GM12874 (cell line): ENCODE data around the gene ERGIC2.

ENCODE experiments used
- CTCF ChIP-seq: IDR thresholded peaks from 2 replicates; pipeline ENCODE4 v1.5.1; 2011; ENCODE audit warnings: low read depth, mild to moderate bottlenecking, control low read depth, low read length, moderate library complexity; ENCODE audit not compliant: insufficient read depth

ERGIC2 gene, protein sequence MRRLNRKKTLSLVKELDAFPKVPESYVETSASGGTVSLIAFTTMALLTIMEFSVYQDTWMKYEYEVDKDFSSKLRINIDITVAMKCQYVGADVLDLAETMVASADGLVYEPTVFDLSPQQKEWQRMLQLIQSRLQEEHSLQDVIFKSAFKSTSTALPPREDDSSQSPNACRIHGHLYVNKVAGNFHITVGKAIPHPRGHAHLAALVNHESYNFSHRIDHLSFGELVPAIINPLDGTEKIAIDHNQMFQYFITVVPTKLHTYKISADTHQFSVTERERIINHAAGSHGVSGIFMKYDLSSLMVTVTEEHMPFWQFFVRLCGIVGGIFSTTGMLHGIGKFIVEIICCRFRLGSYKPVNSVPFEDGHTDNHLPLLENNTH

DNA sequence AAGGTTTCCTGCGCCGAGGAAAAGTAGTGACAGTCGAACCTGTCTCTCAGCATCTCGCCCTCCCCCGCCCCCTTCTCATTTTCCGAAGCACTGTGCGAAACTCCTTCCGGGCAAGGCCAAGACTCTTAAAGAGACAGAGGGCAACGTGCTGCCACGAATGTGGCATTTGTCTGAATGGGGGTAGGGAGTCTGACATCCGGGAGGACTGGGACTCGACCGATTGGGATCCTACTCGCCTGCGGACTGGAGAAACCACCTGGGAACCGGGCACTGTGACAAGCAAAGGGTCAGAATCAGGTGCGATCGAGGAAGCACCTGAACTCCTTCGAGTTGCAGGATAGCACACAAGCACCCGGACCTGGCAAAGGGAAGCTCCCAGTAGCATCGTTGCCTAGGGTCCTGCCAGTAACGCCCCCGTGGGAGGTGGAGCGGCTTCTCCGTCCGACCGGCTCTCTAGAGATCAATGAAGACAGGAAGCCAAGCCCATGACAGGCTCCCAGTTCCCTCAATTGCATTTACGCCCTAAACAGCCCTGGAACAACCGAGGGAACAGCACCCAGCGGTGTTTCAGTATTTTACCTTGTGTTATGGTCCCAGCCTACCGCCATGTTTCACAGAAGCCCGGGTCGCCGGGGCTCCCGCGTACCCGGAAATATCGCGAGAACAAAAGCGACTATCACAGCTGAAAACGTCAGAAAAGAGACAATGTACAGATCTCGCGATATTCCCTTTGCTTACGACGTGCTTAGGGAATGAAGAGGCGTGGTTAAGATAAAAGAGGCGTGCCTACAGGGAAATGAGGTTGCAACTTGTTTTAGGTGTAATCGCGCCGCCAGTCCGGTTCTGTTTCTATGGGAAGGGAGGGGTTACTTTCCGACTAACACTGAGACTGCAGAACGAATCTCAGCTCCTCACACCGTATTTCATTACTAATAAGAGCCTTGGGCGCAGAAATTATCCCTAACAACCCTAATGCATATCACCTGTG is at the start of gene ERGIC2:
ERGIC2 (minus strand) TSS at position 637 of the 988 bp plus-strand sequence. CDS start 9,539 bp downstream, outside the sequence.
- no peak for TF ChIP-seq CTCF

GRCh38 chr12:29430716-29431044 is 49.7 kb upstream of the ERGIC2 start:
- no peak for TF ChIP-seq CTCF

DNA sequence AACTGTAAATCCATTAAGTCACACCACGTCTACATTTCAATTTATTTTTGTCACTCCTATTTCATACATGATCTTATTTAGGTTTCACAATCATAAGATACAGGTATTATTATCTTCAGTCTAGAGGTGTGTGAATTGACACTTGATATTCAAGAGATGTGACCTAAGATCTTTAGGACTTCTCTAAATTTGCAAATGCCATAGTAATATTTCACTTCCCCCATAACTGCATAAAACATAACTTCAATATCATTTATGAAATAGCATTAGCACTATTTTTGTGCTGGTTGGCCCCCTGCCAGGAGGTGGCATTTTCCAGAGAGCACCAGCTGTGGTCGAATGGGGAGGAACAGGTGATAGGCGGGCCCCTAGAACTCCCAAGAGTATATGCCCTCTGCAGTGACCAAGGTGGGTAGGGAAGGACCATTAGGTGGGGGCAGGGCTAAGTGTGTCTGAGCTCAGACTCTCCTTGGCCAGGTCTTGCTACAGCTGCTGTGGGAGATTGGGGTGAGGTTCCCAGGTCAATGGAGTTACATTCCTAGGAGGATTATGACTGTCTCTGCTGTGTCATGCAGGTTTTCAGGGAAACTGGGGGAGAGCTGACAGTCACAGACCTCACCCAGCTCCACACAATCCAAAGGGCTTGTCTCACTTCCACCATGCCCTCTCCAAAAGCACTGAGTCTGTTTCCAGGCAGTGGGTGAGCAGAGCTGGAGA is 49.2 kb upstream of the ERGIC2 start:
- no peak for TF ChIP-seq CTCF

- TF ChIP-seq CTCF: no peak
Observed at GRCh38 chr12:29428633-29429032, 47.7 kb upstream of the ERGIC2 start.

- peak; percentile 60 for TF ChIP-seq CTCF
Observed at GRCh38 chr12:29427964-29428363, 47.0 kb upstream of the ERGIC2 start.

- TF ChIP-seq CTCF: no peak
Observed at GRCh38 chr12:29426498-29426897, 45.5 kb upstream of the ERGIC2 start.

GRCh38 chr12:29425722-29426121 is 44.8 kb upstream of the ERGIC2 start:
- no peak for TF ChIP-seq CTCF
